Cardiac muscle cell (in vitro differentiated cells and primary cell): Measurements from ENCODE around the gene DCHS2. TPM values are rescaled to one million over a fixed set of nuclear protein-coding genes. Genes with fewer than 3 reads are reported as not detected.
A peak's percentile ranks its signal among the peaks of the same experiment; 100 is the strongest.

ENCODE experiments used
- DNase-seq, 2 donors: peaks; one replicate each; pipeline versions ENCODE4 v3.0.0 to v3.0.0-alpha.2; 2010 to 2017; ENCODE audit warnings: low read depth in 1 of 2, low spot score in 1 of 2
- H3K27ac ChIP-seq: fragments of 200-600 bp; sonication (generic); 2 replicates; pipeline ENCODE4 v1.5.1; 2016
- H3K27me3 ChIP-seq: fragments of 200-600 bp; sonication (generic); 2 replicates; pipeline ENCODE4 v1.6.0; 2016; ENCODE audit warnings: control low read depth
- H3K36me3 ChIP-seq: fragments of 200-600 bp; sonication (generic); 2 replicates; pipeline ENCODE4 v1.5.1; 2016; ENCODE audit warnings: control low read depth
- H3K4me1 ChIP-seq: fragments of 200-600 bp; sonication (generic); 2 replicates; pipeline ENCODE4 v1.8.1; 2017; ENCODE audit warnings: low read depth, mild to moderate bottlenecking, mixed run types
- H3K4me3 ChIP-seq: fragments of 200-600 bp; sonication (generic); 2 replicates; pipeline ENCODE4 v1.5.1; 2016; ENCODE audit warnings: mild to moderate bottlenecking
- H3K9me3 ChIP-seq: fragments of 200-600 bp; sonication (generic); 2 replicates; pipeline ENCODE4 v1.5.1; 2017; ENCODE audit warnings: low read depth, mild to moderate bottlenecking, control low read depth
- polyA plus RNA-seq: library from polyadenylated mRNA; unstranded; fragments of >200 nt; fragmentation: Nextera tagmentation; extraction: Ambion mirVana; gene quantifications from 2 replicates; pipeline ENCODE4 v1.2.1, GENCODE V29; 2016
- total RNA-seq: library from RNA; depleted of rRNA; stranded (reverse); fragments of >200 nt; gene quantifications from 2 replicates; pipeline ENCODE4 v1.2.3, GENCODE V29; 2016
- TF ChIP-seq, protein P1 (sequence below): IDR thresholded peaks from 2 replicates; pipeline ENCODE4 v1.5.1; 2012; ENCODE audit warnings: low read depth, mild to moderate bottlenecking, low read length

Gene DCHS2
- total and polyA plus RNA-seq, 2 experiments from 2014 or later, result 0.09 TPM; not detected in 1

DNA sequence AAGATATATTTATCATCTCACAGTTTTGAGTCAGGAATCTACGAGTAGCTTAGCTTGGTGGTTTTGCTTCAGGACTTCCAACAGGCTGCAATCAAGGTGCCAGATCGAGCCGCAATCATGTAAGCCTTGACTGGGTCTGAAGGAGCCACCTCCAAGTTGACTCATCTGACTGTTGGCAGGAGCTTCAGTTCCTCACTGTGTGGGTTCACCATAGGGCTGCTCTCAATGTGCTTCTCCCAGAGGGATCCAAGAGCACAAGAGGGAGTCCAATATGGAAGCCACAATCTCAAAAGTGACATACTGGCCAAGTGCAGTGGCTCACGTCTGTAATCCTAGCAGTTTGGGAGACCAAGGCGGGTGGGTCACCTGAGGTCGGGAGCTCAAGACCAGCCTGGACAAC, 26.5 kb downstream of the DCHS2 start:
- Histone ChIP-seq H3K27me3 (no peaks in the 10 kb centered on the region), H3K4me1 (no peaks in the 10 kb centered on the region), H3K9me3 (no peaks in the 10 kb centered on the region), H3K36me3 (no peaks in the 10 kb centered on the region), H3K27ac (no peak overlapping the region), H3K4me3 (no peak overlapping the region)
- DNase-seq, result peak in 1 of 2 donors; percentile 3
- TF ChIP-seq, protein P1, sequence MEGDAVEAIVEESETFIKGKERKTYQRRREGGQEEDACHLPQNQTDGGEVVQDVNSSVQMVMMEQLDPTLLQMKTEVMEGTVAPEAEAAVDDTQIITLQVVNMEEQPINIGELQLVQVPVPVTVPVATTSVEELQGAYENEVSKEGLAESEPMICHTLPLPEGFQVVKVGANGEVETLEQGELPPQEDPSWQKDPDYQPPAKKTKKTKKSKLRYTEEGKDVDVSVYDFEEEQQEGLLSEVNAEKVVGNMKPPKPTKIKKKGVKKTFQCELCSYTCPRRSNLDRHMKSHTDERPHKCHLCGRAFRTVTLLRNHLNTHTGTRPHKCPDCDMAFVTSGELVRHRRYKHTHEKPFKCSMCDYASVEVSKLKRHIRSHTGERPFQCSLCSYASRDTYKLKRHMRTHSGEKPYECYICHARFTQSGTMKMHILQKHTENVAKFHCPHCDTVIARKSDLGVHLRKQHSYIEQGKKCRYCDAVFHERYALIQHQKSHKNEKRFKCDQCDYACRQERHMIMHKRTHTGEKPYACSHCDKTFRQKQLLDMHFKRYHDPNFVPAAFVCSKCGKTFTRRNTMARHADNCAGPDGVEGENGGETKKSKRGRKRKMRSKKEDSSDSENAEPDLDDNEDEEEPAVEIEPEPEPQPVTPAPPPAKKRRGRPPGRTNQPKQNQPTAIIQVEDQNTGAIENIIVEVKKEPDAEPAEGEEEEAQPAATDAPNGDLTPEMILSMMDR, result no peak

DNA sequence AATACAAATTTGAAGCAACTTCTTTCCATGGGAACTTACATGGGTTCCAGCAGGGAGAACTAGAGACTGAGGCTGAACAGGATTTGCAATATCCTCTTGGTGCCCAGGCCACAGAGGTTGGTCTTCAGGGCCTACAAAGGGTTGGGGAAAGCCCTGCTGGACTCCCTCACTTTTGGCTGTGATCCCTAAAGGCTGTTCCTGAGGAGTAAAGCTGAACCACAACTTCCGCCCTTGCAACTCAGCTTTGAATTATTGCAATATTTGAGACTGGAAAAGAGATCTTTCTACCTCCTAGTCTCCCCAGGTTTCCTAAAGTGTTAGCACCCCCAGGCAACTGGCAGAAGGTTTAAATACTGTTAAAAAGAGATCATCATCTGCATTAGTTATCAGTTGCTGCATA, 26.9 kb downstream of the DCHS2 start:
- H3K27me3 ChIP-seq, result no peaks in the 10 kb centered on the region
- H3K27ac ChIP-seq, result no peak overlapping the region
- DNase-seq, result no peak
- TF ChIP-seq, protein P1, result no peak
- no peaks in the 10 kb centered on the region for H3K4me1 ChIP-seq
- H3K9me3 ChIP-seq, result no peaks in the 10 kb centered on the region
- H3K36me3 ChIP-seq, result no peaks in the 10 kb centered on the region
- H3K4me3 ChIP-seq, result no peak overlapping the region

GRCh38 chr4:154462081-154462810, 29.4 kb downstream of the DCHS2 start:
- Histone ChIP-seq H3K36me3 (no peaks in the 10 kb centered on the region), H3K27me3 (no peaks in the 10 kb centered on the region), H3K4me1 (no peaks in the 10 kb centered on the region), H3K4me3 (no peak overlapping the region), H3K9me3 (no peaks in the 10 kb centered on the region), H3K27ac (no peak overlapping the region)
- TF ChIP-seq, protein P1, result no peak
- no peak for DNase-seq

GRCh38 chr4:154457471-154457870, 34.1 kb downstream of the DCHS2 start:
- DNase-seq, result no peak
- Histone ChIP-seq H3K4me1 (no peaks in the 10 kb centered on the region), H3K27me3 (no peaks in the 10 kb centered on the region), H3K4me3 (no peak overlapping the region), H3K36me3 (no peaks in the 10 kb centered on the region), H3K9me3 (no peaks in the 10 kb centered on the region), H3K27ac (no peak overlapping the region)
- TF ChIP-seq, protein P1, result no peak

- H3K27ac ChIP-seq, result no peak overlapping the region
- no peaks in the 10 kb centered on the region for H3K9me3 ChIP-seq
These were observed 34.7 kb downstream of the DCHS2 start for GRCh38 chr4:154456889-154457288.

More at GRCh38 chr4:154456889-154457288, 34.7 kb downstream of the DCHS2 start:
- H3K4me1 ChIP-seq, result no peaks in the 10 kb centered on the region
- no peaks in the 10 kb centered on the region for H3K36me3 ChIP-seq
- H3K27me3 ChIP-seq, result no peaks in the 10 kb centered on the region
- H3K4me3 ChIP-seq, result no peak overlapping the region
- DNase-seq, result no peak
- TF ChIP-seq, protein P1, result no peak
